Lower lobe of right lung (tissue), 2 donors: ENCODE results near the gene JUN. TPM values are rescaled to one million over a fixed set of nuclear protein-coding genes. Genes with fewer than 3 reads are reported as not detected.
A peak's percentile ranks its signal among the peaks of the same experiment; 100 is the strongest.

ENCODE experiments used
- ATAC-seq, 2 donors: fragments of 200-7000 bp; cut with Tn5 transposase; one replicate each; pipeline ENCODE4 v1.9.1; 2020 to 2022; ENCODE audit warnings: mild to moderate bottlenecking in 2 of 2, moderate library complexity in 2 of 2
- DNase-seq: peaks from one replicate; pipeline ENCODE4 v3.0.0-alpha.2; 2020
- H3K27ac ChIP-seq: fragments of 200-600 bp; one replicate; pipeline ENCODE4 v1.8.0; 2022
- H3K27me3 ChIP-seq: fragments of 200-600 bp; one replicate; pipeline ENCODE4 v1.8.0; 2022; ENCODE audit warnings: low read depth
- H3K36me3 ChIP-seq: fragments of 200-600 bp; one replicate; pipeline ENCODE4 v1.8.0; 2022; ENCODE audit warnings: mild to moderate bottlenecking
- H3K4me1 ChIP-seq: fragments of 200-600 bp; one replicate; pipeline ENCODE4 v1.8.0; 2022
- H3K4me3 ChIP-seq: fragments of 200-600 bp; one replicate; pipeline ENCODE4 v1.8.0; 2022; ENCODE audit warnings: mild to moderate bottlenecking
- H3K9me3 ChIP-seq: fragments of 200-600 bp; one replicate; pipeline ENCODE4 v1.8.0; 2022
- intact Hi-C: fragments of 100-400 bp; cut with DNase I; formaldehyde crosslinking; loops from one replicate; pipeline ENCODE4 v1.11.0; 2022
- total RNA-seq: library from RNA; stranded (reverse); fragmentation: NEBNext Ultra II Directional; extraction: Animal tissue kit (Norgen Biotek cat#: 25700); gene quantifications from one replicate; pipeline ENCODE4 v1.2.1, GENCODE V29; 2021
- TF ChIP-seq, protein P1 (sequence below): fragments of 200-600 bp; IDR thresholded peaks from one replicate; pipeline ENCODE4 v1.8.0; 2022; ENCODE audit warnings: antibody characterized with exemption, mild to moderate bottlenecking
- donor health status: DM: no; HTN: yes; CAD: no; lungs with severe emphysema.

JUN gene
- total RNA-seq, 1 donor from 2014 or later: 118 TPM

DNA sequence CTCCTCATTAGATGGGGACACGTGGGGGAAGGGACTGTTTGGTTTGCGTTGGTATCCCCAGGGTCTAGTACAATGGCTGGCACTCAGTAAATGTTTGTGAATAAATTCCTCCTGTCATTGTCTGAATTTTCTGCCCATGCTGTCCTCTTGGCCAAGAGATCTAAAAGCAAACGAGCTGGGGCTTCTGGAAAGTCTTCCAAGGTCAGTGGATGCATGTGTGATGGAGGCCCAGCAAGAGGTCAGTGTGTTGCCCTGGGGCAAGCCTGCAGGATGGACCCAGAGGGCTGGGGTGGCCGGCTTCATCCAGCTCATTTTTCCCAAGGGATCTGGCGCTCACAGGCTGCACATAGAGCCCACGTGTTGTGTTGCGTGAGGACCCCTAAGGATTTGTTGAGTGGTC lies 30.0 kb upstream of the JUN start:
- TF ChIP-seq, protein P1, sequence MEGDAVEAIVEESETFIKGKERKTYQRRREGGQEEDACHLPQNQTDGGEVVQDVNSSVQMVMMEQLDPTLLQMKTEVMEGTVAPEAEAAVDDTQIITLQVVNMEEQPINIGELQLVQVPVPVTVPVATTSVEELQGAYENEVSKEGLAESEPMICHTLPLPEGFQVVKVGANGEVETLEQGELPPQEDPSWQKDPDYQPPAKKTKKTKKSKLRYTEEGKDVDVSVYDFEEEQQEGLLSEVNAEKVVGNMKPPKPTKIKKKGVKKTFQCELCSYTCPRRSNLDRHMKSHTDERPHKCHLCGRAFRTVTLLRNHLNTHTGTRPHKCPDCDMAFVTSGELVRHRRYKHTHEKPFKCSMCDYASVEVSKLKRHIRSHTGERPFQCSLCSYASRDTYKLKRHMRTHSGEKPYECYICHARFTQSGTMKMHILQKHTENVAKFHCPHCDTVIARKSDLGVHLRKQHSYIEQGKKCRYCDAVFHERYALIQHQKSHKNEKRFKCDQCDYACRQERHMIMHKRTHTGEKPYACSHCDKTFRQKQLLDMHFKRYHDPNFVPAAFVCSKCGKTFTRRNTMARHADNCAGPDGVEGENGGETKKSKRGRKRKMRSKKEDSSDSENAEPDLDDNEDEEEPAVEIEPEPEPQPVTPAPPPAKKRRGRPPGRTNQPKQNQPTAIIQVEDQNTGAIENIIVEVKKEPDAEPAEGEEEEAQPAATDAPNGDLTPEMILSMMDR: no peak
- ATAC-seq: no peak
- no peak for DNase-seq
- peaks cover 61% of the 10 kb centered on the region for H3K4me1 ChIP-seq
- intact Hi-C loops: no loop called here
- peak overlapping the region; percentile 97 for H3K27ac ChIP-seq
- H3K9me3 ChIP-seq: no peaks in the 10 kb centered on the region
- H3K4me3 ChIP-seq: peak overlapping the region; percentile 75
- no peaks in the 10 kb centered on the region for H3K27me3 ChIP-seq
- H3K36me3 ChIP-seq: no peaks in the 10 kb centered on the region

DNA sequence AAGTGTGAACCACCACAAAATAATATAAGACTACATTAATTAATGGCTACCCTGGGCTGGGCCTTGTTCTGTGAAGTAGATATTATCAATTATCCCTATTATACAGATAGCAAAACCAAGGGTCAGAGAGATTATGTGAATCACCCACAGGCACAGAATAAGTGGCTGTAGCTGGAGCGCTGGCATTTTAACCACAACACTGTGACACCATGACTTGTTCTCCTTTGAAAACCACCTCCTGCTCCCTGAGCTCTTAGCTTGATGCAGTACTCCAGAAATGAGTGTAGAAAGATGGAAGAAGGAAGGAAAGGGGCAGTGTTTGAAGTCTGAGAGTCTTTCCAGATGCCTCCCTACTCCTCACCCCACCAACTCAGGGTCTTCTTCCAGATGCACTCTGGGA lies 29.5 kb upstream of the JUN start:
- ATAC-seq (no peak), DNase-seq (no peak)
- Histone ChIP-seq H3K4me1 (peaks cover 62% of the 10 kb centered on the region), H3K9me3 (no peaks in the 10 kb centered on the region), H3K36me3 (no peaks in the 10 kb centered on the region), H3K4me3 (no peak overlapping the region), H3K27ac (peak overlapping the region; percentile 97), H3K27me3 (no peaks in the 10 kb centered on the region)
- intact Hi-C loops: no loop called here
- TF ChIP-seq, protein P1: no peak

DNA sequence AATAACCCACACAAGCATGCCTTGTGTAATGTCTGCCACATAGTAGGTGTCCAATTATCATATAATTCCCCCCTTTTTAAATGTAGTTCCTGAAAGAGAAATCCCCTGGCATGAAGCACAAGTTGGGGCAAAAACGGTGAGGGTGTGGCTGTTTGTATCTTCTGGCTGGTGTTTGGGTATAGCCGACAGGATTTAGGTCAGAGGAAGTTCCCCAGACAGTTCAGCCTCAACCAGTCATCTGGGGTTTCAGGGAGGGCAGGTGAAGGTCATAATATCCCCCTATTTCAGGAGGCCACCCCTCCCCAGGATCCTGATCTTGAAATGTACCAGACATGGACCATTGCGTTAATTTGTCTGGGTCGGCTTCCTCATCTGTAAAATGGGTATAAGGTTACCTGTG lies 29.1 kb upstream of the JUN start:
- Histone ChIP-seq H3K27ac (peak overlapping the region; percentile 97), H3K4me3 (no peak overlapping the region), H3K27me3 (no peaks in the 10 kb centered on the region), H3K36me3 (no peaks in the 10 kb centered on the region), H3K9me3 (no peaks in the 10 kb centered on the region), H3K4me1 (peaks cover 66% of the 10 kb centered on the region)
- TF ChIP-seq, protein P1: no peak
- no peak for ATAC-seq
- intact Hi-C loops: no loop called here
- no peak for DNase-seq

GRCh38 chr1:58812468-58812867 lies 28.6 kb upstream of the JUN start:
- Histone ChIP-seq H3K36me3 (no peaks in the 10 kb centered on the region), H3K9me3 (no peaks in the 10 kb centered on the region), H3K27ac (no peak overlapping the region), H3K4me3 (no peak overlapping the region), H3K4me1 (peaks cover 69% of the 10 kb centered on the region), H3K27me3 (no peaks in the 10 kb centered on the region)
- no peak for ATAC-seq
- intact Hi-C loops: no loop called here
- no peak for DNase-seq
- TF ChIP-seq, protein P1: no peak

- no peaks in the 10 kb centered on the region for H3K27me3 ChIP-seq
- ATAC-seq (no peak), DNase-seq (no peak)
- intact Hi-C loops: no loop called here
- H3K27ac ChIP-seq: no peak overlapping the region
- H3K36me3 ChIP-seq: no peaks in the 10 kb centered on the region
- no peak overlapping the region for H3K4me3 ChIP-seq
- H3K9me3 ChIP-seq: no peaks in the 10 kb centered on the region
- TF ChIP-seq, protein P1: no peak
- peaks cover 60% of the 10 kb centered on the region for H3K4me1 ChIP-seq
Observed at GRCh38 chr1:58811303-58811702, 27.5 kb upstream of the JUN start.
